GM19372 (cell line): ENCODE measurements around the gene PCDH11X.
"Not testable (repeated sequence)": the region's sequence is repeated elsewhere in the genome, so short reads cannot be mapped to it uniquely, and the experiment has no call there.

Source experiments
- ATAC-seq: cut with Tn5 transposase; IDR thresholded peaks from one replicate; pipeline ENCODE4 v1.9.1; 2021; ENCODE audit warnings: mild to moderate bottlenecking, low read depth, moderate library complexity; ENCODE audit not compliant: unreplicated experiment

Gene PCDH11X

GRCh38 chrX:91779135-91779534, at the start of gene PCDH11X:
Gene PCDH11X (plus strand): TSS chrX:91779375. CDS start chrX:91835505, 56,130 bp downstream.
- ATAC-seq: not testable (repeated sequence)

GRCh38 chrX:91747446-91747845, 31.7 kb upstream of the PCDH11X start:
- not testable (repeated sequence) for ATAC-seq

GRCh38 chrX:91753022-91753421, 26.2 kb upstream of the PCDH11X start:
- not testable (repeated sequence) for ATAC-seq

GRCh38 chrX:91770619-91771488, 8.3 kb upstream of the PCDH11X start:
- ATAC-seq: peak; percentile 99

- ATAC-seq: not testable (repeated sequence)
Measured at GRCh38 chrX:91773943-91774342, 5.2 kb upstream of the PCDH11X start.

- ATAC-seq: not testable (repeated sequence)
Measured at GRCh38 chrX:91780008-91780407, 833 bp downstream of the PCDH11X start.

GRCh38 chrX:91780698-91781097, 1.5 kb downstream of the PCDH11X start:
- not testable (repeated sequence) for ATAC-seq

GRCh38 chrX:91781553-91782298, 2.6 kb downstream of the PCDH11X start:
- ATAC-seq: not testable (repeated sequence)

- not testable (repeated sequence) for ATAC-seq
Measured at GRCh38 chrX:91782825-91783224, 3.6 kb downstream of the PCDH11X start.

- ATAC-seq: not testable (repeated sequence)
Measured at GRCh38 chrX:91817537-91817936, 38.4 kb downstream of the PCDH11X start.

GRCh38 chrX:91825321-91825720, 46.1 kb downstream of the PCDH11X start:
- not testable (repeated sequence) for ATAC-seq
